Measurements from ENCODE around the gene ENDOV. TPM values are rescaled to one million over a fixed set of nuclear protein-coding genes. Genes with fewer than 3 reads are reported as not detected.
A peak's percentile ranks its signal among the peaks of the same experiment; 100 is the strongest.

The ENDOV gene
- total RNA-seq, 1 donor from 2014 or later, result 22.8 TPM

GRCh38 chr17:80422276-80422675 lies 7.3 kb downstream of the ENDOV start:
- no peak for TF ChIP-seq CTCF (IDR thresholded peaks at IDR 0.05)

GRCh38 chr17:80422981-80423380 lies 8.0 kb downstream of the ENDOV start:
- Mint-ChIP-seq H3K27ac (ENCODE audit: unreplicated experiment) (no peak overlapping the region), H3K4me1 (ENCODE audit: low read depth) (peaks cover under 1% of the 10 kb centered on the region), H3K27me3 (ENCODE audit: low read depth) (no peaks in the 10 kb centered on the region), H3K4me3 (ENCODE audit: unreplicated experiment) (no peak overlapping the region), H3K9me3 (ENCODE audit: low read depth) (no peaks in the 10 kb centered on the region), H3K36me3 (ENCODE audit: low read depth) (peaks cover 3% of the 10 kb centered on the region)
- DNase-seq (ENCODE audit: low spot score), result peak; percentile 62
- TF ChIP-seq CTCF (IDR thresholded peaks at IDR 0.05), result no peak

More at GRCh38 chr17:80422276-80422675, 7.3 kb downstream of the ENDOV start:
- Mint-ChIP-seq H3K4me1 (ENCODE audit: low read depth) (peaks cover 4% of the 10 kb centered on the region), H3K4me3 (ENCODE audit: unreplicated experiment) (no peak overlapping the region), H3K36me3 (ENCODE audit: low read depth) (peaks cover 5% of the 10 kb centered on the region), H3K9me3 (ENCODE audit: low read depth) (no peaks in the 10 kb centered on the region), H3K27ac (ENCODE audit: unreplicated experiment) (no peak overlapping the region), H3K27me3 (ENCODE audit: low read depth) (no peaks in the 10 kb centered on the region)
- DNase-seq (ENCODE audit: low spot score), result peak; percentile 86

GRCh38 chr17:80423536-80424225 lies 8.7 kb downstream of the ENDOV start:
- Mint-ChIP-seq H3K4me1 (ENCODE audit: low read depth) (no peaks in the 10 kb centered on the region), H3K9me3 (ENCODE audit: low read depth) (no peaks in the 10 kb centered on the region), H3K27me3 (ENCODE audit: low read depth) (no peaks in the 10 kb centered on the region), H3K4me3 (ENCODE audit: unreplicated experiment) (no peak overlapping the region), H3K27ac (ENCODE audit: unreplicated experiment) (no peak overlapping the region), H3K36me3 (ENCODE audit: low read depth) (no peaks in the 10 kb centered on the region)
- DNase-seq (ENCODE audit: low spot score), result peak; percentile 76
- no peak for TF ChIP-seq CTCF (IDR thresholded peaks at IDR 0.05)

GRCh38 chr17:80424261-80424660 lies 9.3 kb downstream of the ENDOV start:
- no peaks in the 10 kb centered on the region for H3K36me3 Mint-ChIP-seq (ENCODE audit: low read depth)

More at GRCh38 chr17:80424261-80424660, 9.3 kb downstream of the ENDOV start:
- DNase-seq (ENCODE audit: low spot score), result peak; percentile 68
- no peaks in the 10 kb centered on the region for H3K27me3 Mint-ChIP-seq (ENCODE audit: low read depth)
- H3K4me1 Mint-ChIP-seq (ENCODE audit: low read depth), result no peaks in the 10 kb centered on the region
- no peak for TF ChIP-seq CTCF (IDR thresholded peaks at IDR 0.05)
- H3K9me3 Mint-ChIP-seq (ENCODE audit: low read depth), result no peaks in the 10 kb centered on the region
- H3K4me3 Mint-ChIP-seq (ENCODE audit: unreplicated experiment), result no peak overlapping the region
- no peak overlapping the region for H3K27ac Mint-ChIP-seq (ENCODE audit: unreplicated experiment)
